ENCODE measurements around the gene FTH1.

GRCh38 chr11:61951484-61952135 is 15.8 kb downstream of the FTH1 start:
- TF ChIP-seq CTCF (IDR thresholded peaks at IDR 0.05) (no peak), ZFX (IDR thresholded peaks at IDR 0.05; ENCODE audit: borderline replicate concordance) (no peak)
